GM12878 (cell line): ENCODE data around the gene ARHGAP6.

Experiments
- CTCF ChIP-seq, 3 experiments: IDR thresholded peaks in 2 of 3; conservative IDR thresholded peaks in 1 of 3; 2 replicates each; pipeline ENCODE4 v1.5.1; 2011; ENCODE audit warnings: low read depth in 3 of 3, low read length in 3 of 3, mild to moderate bottlenecking in 3 of 3, control low read depth in 2 of 3, moderate library complexity in 2 of 3, inconsistent platforms in 1 of 3, mixed read lengths in 1 of 3; ENCODE audit not compliant: control insufficient read depth in 2 of 3, insufficient read depth in 1 of 3; ENCODE audit errors: extremely low read depth in 1 of 3
- EZH2 ChIP-seq: IDR thresholded peaks from 2 replicates; pipeline ENCODE4 v1.6.1; 2012; ENCODE audit warnings: low read depth, mild to moderate bottlenecking, control low read depth, inconsistent platforms, low read length, borderline replicate concordance; ENCODE audit not compliant: control insufficient read depth
- POLR2AphosphoS5 ChIP-seq: IDR thresholded peaks from 2 replicates; pipeline ENCODE4 v1.6.1; 2011; ENCODE audit warnings: mild to moderate bottlenecking, low read length, inconsistent platforms
- ZNF217 ChIP-seq: fragments of 450-650 bp; IDR thresholded peaks from 2 replicates; pipeline ENCODE4 v1.6.1; 2017; ENCODE audit warnings: antibody characterized with exemption, mild to moderate bottlenecking
- TF ChIP-seq, protein P1 (sequence below): IDR thresholded peaks from 2 replicates; pipeline ENCODE4 v1.6.1; 2011; ENCODE audit warnings: low read depth, low read length, improper control_type of control experiment, borderline replicate concordance

DNA sequence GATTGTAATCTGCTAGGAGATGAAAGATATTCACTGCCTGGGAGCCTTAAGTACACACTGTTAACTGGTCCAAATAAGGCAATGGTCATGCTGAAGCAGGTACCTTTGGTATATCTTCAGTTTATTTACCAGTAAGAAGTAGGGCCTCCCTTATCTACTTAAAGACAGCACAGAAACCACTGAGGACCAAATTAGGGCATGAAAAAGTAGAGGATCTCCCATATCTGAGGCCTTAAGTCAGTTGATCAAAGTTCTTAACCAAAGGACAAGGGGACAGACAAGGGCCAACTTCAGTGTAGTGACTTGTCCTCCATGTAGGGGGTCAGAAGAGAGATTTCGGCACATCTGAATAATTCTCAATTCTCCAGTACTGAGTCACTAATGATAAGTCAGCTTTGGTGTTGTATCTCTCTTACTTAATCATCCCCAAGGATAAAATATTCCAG, 313.4 kb downstream of the ARHGAP6 start:
- no peak for TF ChIP-seq EZH2
- TF ChIP-seq, protein P1, sequence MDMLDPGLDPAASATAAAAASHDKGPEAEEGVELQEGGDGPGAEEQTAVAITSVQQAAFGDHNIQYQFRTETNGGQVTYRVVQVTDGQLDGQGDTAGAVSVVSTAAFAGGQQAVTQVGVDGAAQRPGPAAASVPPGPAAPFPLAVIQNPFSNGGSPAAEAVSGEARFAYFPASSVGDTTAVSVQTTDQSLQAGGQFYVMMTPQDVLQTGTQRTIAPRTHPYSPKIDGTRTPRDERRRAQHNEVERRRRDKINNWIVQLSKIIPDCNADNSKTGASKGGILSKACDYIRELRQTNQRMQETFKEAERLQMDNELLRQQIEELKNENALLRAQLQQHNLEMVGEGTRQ = no peak
- TF ChIP-seq ZNF217 = no peak
- TF ChIP-seq POLR2AphosphoS5 = no peak
- no peak for TF ChIP-seq CTCF (IDR thresholded peaks at IDR 0.05 in 2 of 3, conservative IDR thresholded peaks at IDR 0.05 in 1 of 3; ENCODE audit: control insufficient read depth in 2 of 3, extremely low read depth in 1 of 3, insufficient read depth in 1 of 3, low read depth in 3 of 3, low read length in 3 of 3)
